Spinal cord (tissue), 10 donors: Measurements from ENCODE around the gene MPST. TPM values are rescaled to one million over a fixed set of nuclear protein-coding genes. Genes with fewer than 3 reads are reported as not detected.
A peak's percentile ranks its signal among the peaks of the same experiment; 100 is the strongest.
"Not testable (repeated sequence)": the region's sequence is repeated elsewhere in the genome, so short reads cannot be mapped to it uniquely, and the experiment has no call there.

Experiments
- DNase-seq, 6 donors: peaks; one replicate each; pipeline versions ENCODE4 v3.0.0 to v3.0.0-alpha.2; 2013 to 2015; ENCODE audit warnings: low spot score in 6 of 6, low read depth in 4 of 6
- H3K27ac ChIP-seq: one replicate; pipeline ENCODE4 v1.5.1; 2013; ENCODE audit warnings: low read depth, low read length, control low read depth
- H3K27me3 ChIP-seq: one replicate; pipeline ENCODE4 v1.6.1; 2013; ENCODE audit warnings: low read length; ENCODE audit not compliant: control insufficient read depth, insufficient read depth
- H3K36me3 ChIP-seq: one replicate; pipeline ENCODE4 v1.6.1; 2013; ENCODE audit warnings: low read length; ENCODE audit not compliant: control insufficient read depth, insufficient read depth
- H3K4me1 ChIP-seq: one replicate; pipeline ENCODE4 v1.6.1; 2013; ENCODE audit warnings: low read length; ENCODE audit not compliant: control insufficient read depth, insufficient read depth
- H3K4me3 ChIP-seq: one replicate; pipeline ENCODE4 v1.5.1; 2013; ENCODE audit warnings: low read depth, low read length, control low read depth
- H3K9me3 ChIP-seq: one replicate; pipeline ENCODE4 v1.6.1; 2013; ENCODE audit warnings: low read length; ENCODE audit not compliant: control insufficient read depth, insufficient read depth
- WGBS: methylation state at CpG from one replicate; pipeline ENCODE4 v1.1.5; 2013; ENCODE audit warnings: missing lambda C conversion rate; ENCODE audit not compliant: insufficient coverage; 5-methylcytosine and 5-hydroxymethylcytosine counted together
- polyA plus RNA-seq, 2 donors: library from polyadenylated mRNA; unstranded; fragments of 120-200 nt; gene quantifications; one replicate each; pipeline ENCODE4 v1.2.1, GENCODE V29; 2013; ENCODE audit not compliant: insufficient read length in 2 of 2
- total RNA-seq, 2 donors: library from RNA; depleted of rRNA in 1 of 2; stranded (reverse); fragments of 120-200 nt in 1 of 2; fragments of >200 nt in 1 of 2; gene quantifications; one replicate each; pipeline versions ENCODE4 v1.2.3 to v1.2.4, GENCODE V29; 2013 to 2014
- donor health status: healthy.

Gene MPST
- total and polyA plus RNA-seq, 4 donors, result 20.1 to 65.1 (median 47.5) TPM

DNA sequence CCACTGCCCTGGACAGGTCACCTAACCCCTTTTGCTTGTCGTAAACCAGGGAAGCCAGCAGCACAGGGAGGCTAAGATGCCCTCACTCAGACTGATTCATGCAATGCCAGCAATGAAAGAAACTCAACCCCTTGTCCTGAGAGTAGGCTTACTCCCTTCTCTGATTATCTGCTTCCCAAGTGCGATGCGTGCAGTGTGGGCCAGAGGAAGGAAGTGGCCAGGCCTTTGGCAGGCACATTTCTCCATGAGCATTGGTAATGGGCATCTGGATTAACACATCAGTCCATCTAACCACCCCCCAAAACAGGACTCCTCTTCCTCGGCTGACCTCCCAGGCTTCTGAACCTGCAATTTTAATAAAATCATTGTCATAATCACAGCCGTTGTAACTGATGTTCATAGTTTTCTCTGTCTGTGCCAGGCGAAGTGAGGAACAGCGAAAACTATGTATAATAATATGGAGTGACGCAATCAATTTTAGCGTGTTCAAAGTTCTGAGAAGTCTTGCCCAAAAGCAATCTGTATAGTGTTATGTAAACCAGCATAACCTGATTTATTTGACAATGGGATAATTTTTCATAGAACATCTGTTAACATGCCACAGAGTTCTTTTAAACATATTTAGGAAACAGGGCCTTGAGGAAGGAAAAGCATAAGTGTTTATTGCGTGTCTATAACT lies 34.2 kb upstream of the MPST start:
- no peak overlapping the region for H3K27ac ChIP-seq
- no peak for DNase-seq
- H3K36me3 ChIP-seq, result no peaks in the 10 kb centered on the region
- no peaks in the 10 kb centered on the region for H3K9me3 ChIP-seq
- 94% methylated on average over 4 of the region's 10 CpGs for WGBS
- no peak overlapping the region for H3K4me3 ChIP-seq
- no peaks in the 10 kb centered on the region for H3K27me3 ChIP-seq
- peaks cover 3% of the 10 kb centered on the region for H3K4me1 ChIP-seq

GRCh38 chr22:36986242-36986821 lies 33.2 kb upstream of the MPST start:
- Histone ChIP-seq H3K36me3 (no peaks in the 10 kb centered on the region), H3K4me3 (no peak overlapping the region), H3K27me3 (no peaks in the 10 kb centered on the region), H3K4me1 (no peaks in the 10 kb centered on the region), H3K9me3 (no peaks in the 10 kb centered on the region), H3K27ac (no peak overlapping the region)
- WGBS, result 30% methylated on average over 2 of the region's 8 CpGs
- peak in 1 of 6 donors; percentile 30 for DNase-seq

DNA sequence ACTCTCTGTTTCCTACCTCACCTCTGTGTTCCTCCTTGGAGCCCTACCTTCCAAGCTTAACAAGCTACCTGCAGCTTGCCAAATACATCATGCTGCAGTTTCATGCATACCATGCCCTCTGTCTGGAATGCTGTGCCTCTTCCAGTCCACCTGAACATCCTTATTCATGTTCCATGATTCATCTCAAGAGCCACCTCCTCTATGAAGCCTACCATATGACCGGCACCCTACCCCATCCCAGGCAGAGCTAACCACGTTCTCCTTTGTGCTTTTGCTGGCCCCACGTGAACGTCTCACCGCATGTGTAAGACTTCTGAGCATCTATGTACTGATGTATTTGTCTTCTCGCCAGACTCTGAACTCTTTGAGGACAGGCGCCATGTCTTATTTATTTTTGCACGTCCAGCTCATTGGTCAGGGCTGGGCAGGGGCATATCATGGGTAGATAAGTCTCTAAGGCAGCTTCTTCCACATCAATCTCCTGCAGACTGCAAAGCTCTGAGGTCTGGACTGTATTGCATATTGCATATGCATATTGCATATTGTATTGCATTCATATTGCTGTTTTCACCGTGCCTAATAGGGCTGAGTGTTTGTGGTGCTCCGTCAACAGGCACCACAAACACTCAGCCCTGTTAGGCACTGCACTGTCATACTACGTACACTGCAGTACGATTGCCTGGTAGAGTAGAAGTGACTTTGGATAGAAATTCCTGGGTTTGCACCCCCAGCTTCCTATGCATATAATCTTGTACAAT lies 31.3 kb upstream of the MPST start:
- 78% methylated on average over 6 of the region's 12 CpGs for WGBS

GRCh38 chr22:36989012-36989411 lies 30.5 kb upstream of the MPST start:
- H3K4me3 ChIP-seq, H3K27me3 ChIP-seq, H3K4me1 ChIP-seq, H3K36me3 ChIP-seq, H3K27ac ChIP-seq, DNase-seq, H3K9me3 ChIP-seq: not testable (repeated sequence)
- 80% methylated on average over 2 of the region's 4 CpGs for WGBS

More for the DNA sequence above, 31.3 kb upstream of the MPST start:
- H3K36me3 ChIP-seq, result no peaks in the 10 kb centered on the region
- no peaks in the 10 kb centered on the region for H3K9me3 ChIP-seq
- no peaks in the 10 kb centered on the region for H3K4me1 ChIP-seq
- DNase-seq, result no peak
- no peak overlapping the region for H3K27ac ChIP-seq
- no peak overlapping the region for H3K4me3 ChIP-seq
- H3K27me3 ChIP-seq, result no peaks in the 10 kb centered on the region

GRCh38 chr22:36990457-36990856 lies 29.1 kb upstream of the MPST start:
- no peak overlapping the region for H3K27ac ChIP-seq
- WGBS, result 77% methylated on average over 4 of the region's 6 CpGs
- H3K36me3 ChIP-seq, result no peaks in the 10 kb centered on the region
- no peaks in the 10 kb centered on the region for H3K9me3 ChIP-seq
- H3K27me3 ChIP-seq, result no peaks in the 10 kb centered on the region
- no peaks in the 10 kb centered on the region for H3K4me1 ChIP-seq
- no peak for DNase-seq
- no peak overlapping the region for H3K4me3 ChIP-seq

DNA sequence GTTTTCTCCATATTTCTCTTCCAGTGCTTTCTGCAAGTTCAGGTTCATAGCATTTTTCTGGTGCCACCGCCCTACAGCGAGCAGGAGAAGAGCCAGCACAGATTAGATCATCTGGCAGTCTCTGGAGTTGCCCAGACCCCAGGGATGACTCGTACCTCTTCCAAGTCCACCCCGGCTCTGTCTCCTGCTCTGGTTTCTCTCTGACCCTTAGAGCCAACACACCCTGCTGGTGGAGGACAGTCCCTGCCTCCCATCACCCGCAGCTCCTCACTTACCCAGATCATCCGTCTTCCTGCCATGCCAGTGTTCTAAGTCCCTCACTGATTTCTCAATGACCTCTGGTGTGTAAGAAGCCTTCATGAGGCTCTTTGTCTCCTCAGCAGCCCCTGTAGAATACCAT lies 28.3 kb upstream of the MPST start:
- Histone ChIP-seq H3K36me3 (no peaks in the 10 kb centered on the region), H3K27me3 (no peaks in the 10 kb centered on the region), H3K4me1 (no peaks in the 10 kb centered on the region), H3K9me3 (no peaks in the 10 kb centered on the region), H3K27ac (no peak overlapping the region), H3K4me3 (no peak overlapping the region)
- 73% methylated on average over 5 of the region's 6 CpGs for WGBS
- DNase-seq, result no peak

GRCh38 chr22:36997746-36998145 lies 21.8 kb upstream of the MPST start:
- no CpG with 5 or more reads among the region's 2 CpGs for WGBS
- H3K4me3 ChIP-seq, result no peak overlapping the region
- H3K36me3 ChIP-seq, result no peaks in the 10 kb centered on the region
- DNase-seq, result no peak
- no peaks in the 10 kb centered on the region for H3K9me3 ChIP-seq
- H3K27ac ChIP-seq, result no peak overlapping the region
- no peaks in the 10 kb centered on the region for H3K27me3 ChIP-seq
- H3K4me1 ChIP-seq, result no peaks in the 10 kb centered on the region

GRCh38 chr22:36998620-36999351 lies 20.8 kb upstream of the MPST start:
- H3K27me3 ChIP-seq, result no peaks in the 10 kb centered on the region
- no peaks in the 10 kb centered on the region for H3K9me3 ChIP-seq
- H3K36me3 ChIP-seq, result no peaks in the 10 kb centered on the region
- WGBS, result 75% methylated on average over 7 of the region's 9 CpGs
- H3K4me3 ChIP-seq, result no peak overlapping the region
- DNase-seq, result no peak
- no peak overlapping the region for H3K27ac ChIP-seq
- no peaks in the 10 kb centered on the region for H3K4me1 ChIP-seq

DNA sequence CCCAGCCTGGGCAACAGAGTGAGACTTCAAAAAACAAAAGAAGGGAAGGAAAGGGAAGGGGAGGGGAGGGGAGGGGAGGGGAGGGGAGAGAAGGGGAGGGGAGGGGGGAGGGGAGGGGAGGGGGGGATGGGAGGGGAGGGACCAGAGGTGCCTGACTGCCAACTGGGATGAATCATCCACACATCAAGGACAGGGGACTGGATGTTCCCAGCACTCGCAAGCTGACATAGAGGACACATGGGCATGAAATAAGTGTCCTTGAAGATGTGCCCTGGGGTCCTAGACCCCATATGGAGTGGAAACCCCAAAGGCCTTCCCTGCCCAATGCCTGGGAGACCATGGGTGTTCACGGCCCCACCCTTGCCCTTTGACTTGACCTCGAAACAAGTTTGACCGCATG lies 20.1 kb upstream of the MPST start:
- no peak for DNase-seq
- 93% methylated on average over 4 of the region's 4 CpGs for WGBS

More for the DNA sequence above, 20.1 kb upstream of the MPST start:
- no peaks in the 10 kb centered on the region for H3K27me3 ChIP-seq
- no peaks in the 10 kb centered on the region for H3K4me1 ChIP-seq
- no peaks in the 10 kb centered on the region for H3K36me3 ChIP-seq
- H3K9me3 ChIP-seq, result no peaks in the 10 kb centered on the region
- H3K4me3 ChIP-seq, result no peak overlapping the region
- H3K27ac ChIP-seq, result no peak overlapping the region
